Erythroblast (primary cell): ENCODE data around the gene TCEANC.
A peak's percentile ranks its signal among the peaks of the same experiment; 100 is the strongest.

Experiments
- GATA1 ChIP-seq: IDR thresholded peaks from 2 replicates; pipeline ENCODE4 v1.6.1; 2011; ENCODE audit warnings: low read depth, mild to moderate bottlenecking, control low read depth, low read length, moderate library complexity
- POLR2A ChIP-seq: IDR thresholded peaks from 2 replicates; pipeline ENCODE4 v1.6.1; 2011; ENCODE audit warnings: mild to moderate bottlenecking, low read length

DNA sequence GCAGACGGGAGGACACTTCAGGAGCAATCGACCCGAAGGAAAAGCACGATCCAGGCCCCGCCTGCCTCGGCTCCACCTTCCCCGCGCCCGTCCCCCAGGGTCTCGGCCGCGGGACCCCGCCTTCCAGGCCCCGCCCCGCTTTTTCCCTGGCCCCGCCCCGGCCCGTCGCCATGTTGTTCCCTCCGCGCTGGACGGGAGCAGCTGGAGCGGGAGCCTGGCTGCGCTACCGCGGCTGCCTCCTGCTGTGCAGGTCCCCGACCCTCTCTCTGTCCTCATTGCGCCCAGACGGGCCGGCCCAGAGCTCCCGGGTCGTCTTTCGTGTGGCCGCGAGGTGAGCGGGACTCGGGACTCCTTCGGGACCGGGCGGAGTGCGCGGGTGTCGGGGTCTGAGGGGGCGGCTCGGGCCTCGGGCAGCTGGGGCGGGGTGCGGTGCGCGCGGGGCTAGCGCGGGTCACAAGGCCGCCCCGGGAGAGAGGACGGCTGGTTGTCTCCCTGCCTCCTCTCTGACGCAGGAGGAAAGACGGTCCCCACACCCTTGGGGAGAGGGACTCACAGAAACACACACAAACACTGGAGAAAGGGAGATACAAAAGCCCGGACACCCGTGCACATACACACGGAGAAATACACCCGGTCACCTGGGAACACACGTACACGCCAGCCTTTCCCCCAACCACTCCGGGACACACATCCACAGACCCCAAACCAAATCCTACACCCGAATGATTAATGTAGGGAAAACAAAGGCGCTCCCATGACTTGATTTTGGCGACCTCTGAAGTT is 36.2 kb downstream of the TCEANC start, which contains the start of gene RAB9A:
- TF ChIP-seq POLR2A = peak; percentile 52
- no peak for TF ChIP-seq GATA1
